DND-41 (cell line): ENCODE measurements around the gene WDR4.

Experiments used
- CTCF ChIP-seq: IDR thresholded peaks from 2 replicates; pipeline ENCODE4 v1.5.1; 2012; ENCODE audit warnings: borderline replicate concordance, low read length, moderate library complexity, mild to moderate bottlenecking; ENCODE audit not compliant: poor library complexity, severe bottlenecking; ENCODE audit errors: extremely low read depth
- EZH2 ChIP-seq: IDR thresholded peaks from 3 replicates; pipeline ENCODE4 v1.6.1; 2012; ENCODE audit warnings: borderline replicate concordance, low read depth, mild to moderate bottlenecking, moderate library complexity, low read length, inconsistent platforms; ENCODE audit not compliant: severe bottlenecking

- TF ChIP-seq CTCF (no peak), EZH2 (no peak)
Observed at GRCh38 chr21:42829417-42829816, 49.9 kb downstream of the WDR4 start.
